ENCODE measurements around the gene BORCS5. TPM values are rescaled to one million over a fixed set of nuclear protein-coding genes. Genes with fewer than 3 reads are reported as not detected.

The BORCS5 gene
- total and polyA plus RNA-seq, 3 donors from 2014 or later: 20.3 to 46.3 (median 22.8) TPM

DNA sequence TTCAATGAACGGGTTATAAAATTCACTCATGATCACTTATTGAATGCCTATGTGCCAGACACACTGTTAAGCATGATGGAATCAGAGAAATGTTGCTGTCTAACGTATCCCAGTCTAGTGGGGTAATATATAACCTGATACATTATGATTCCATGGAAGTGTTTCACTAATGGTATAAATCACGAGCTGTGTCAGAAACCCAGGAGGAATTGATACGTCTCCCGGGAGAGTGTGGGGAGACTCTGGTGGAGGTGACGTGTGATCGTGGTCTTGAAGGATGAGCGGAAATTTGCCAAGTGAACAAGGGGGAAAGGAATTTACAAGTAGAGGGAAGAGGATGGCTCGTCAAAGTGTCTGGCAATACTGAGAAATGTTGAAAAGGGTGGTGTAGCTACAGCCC, 33.3 kb upstream of the BORCS5 start:
- H3K4me1 ChIP-seq: peaks cover 7% of the 10 kb centered on the region
- no peak overlapping the region for H3K4me3 ChIP-seq
- intact Hi-C loops (cut with DNase I; ENCODE audit: low total_unique reads): loop anchor here (10.0 kb wide), 1 partner anchor 239 kb away; no protein-coding TSS in a partner anchor
- no peaks in the 10 kb centered on the region for H3K36me3 ChIP-seq (ENCODE audit: low read depth, missing control alignments)
- H3K9me3 ChIP-seq: no peaks in the 10 kb centered on the region
- TF ChIP-seq, protein P1, sequence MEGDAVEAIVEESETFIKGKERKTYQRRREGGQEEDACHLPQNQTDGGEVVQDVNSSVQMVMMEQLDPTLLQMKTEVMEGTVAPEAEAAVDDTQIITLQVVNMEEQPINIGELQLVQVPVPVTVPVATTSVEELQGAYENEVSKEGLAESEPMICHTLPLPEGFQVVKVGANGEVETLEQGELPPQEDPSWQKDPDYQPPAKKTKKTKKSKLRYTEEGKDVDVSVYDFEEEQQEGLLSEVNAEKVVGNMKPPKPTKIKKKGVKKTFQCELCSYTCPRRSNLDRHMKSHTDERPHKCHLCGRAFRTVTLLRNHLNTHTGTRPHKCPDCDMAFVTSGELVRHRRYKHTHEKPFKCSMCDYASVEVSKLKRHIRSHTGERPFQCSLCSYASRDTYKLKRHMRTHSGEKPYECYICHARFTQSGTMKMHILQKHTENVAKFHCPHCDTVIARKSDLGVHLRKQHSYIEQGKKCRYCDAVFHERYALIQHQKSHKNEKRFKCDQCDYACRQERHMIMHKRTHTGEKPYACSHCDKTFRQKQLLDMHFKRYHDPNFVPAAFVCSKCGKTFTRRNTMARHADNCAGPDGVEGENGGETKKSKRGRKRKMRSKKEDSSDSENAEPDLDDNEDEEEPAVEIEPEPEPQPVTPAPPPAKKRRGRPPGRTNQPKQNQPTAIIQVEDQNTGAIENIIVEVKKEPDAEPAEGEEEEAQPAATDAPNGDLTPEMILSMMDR (IDR thresholded peaks at IDR 0.05): no peak
- TF ChIP-seq POLR2A (IDR thresholded peaks at IDR 0.05): no peak
- DNase-seq: no peak
- WGBS, 2 donors: 82 to 88% methylated on average over 9 of the region's 9 CpGs
- H3K27ac ChIP-seq: no peak overlapping the region
- H3K27me3 ChIP-seq: no peaks in the 10 kb centered on the region

DNA sequence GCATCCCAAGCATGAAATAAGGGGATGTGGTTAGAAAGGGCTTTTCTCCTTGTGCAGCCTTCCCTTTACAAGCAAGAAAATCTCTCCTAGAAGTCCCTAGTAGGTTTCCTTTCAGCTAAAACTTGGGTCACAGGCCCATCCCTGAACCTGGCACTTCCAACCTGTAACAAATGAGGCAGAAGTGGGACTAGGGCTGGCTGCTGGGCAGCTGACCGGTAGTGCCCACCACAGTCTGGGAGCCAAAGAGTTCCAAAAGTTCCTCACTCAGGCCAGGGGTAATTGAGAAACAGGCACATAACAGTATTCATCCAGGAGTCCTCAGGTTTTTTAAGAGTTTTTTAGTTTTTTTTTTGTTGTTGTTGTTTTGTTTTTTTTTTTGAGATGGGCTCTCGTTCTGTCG, 30.6 kb upstream of the BORCS5 start:
- H3K4me3 ChIP-seq: no peak overlapping the region
- no peak overlapping the region for H3K27ac ChIP-seq
- no peak for DNase-seq
- no peaks in the 10 kb centered on the region for H3K9me3 ChIP-seq
- TF ChIP-seq, protein P1 (IDR thresholded peaks at IDR 0.05): no peak
- TF ChIP-seq POLR2A (IDR thresholded peaks at IDR 0.05): no peak
- no peaks in the 10 kb centered on the region for H3K4me1 ChIP-seq
- H3K27me3 ChIP-seq: no peaks in the 10 kb centered on the region
- H3K36me3 ChIP-seq (ENCODE audit: low read depth, missing control alignments): no peaks in the 10 kb centered on the region
- intact Hi-C loops (cut with DNase I; ENCODE audit: low total_unique reads): loop anchor here (10.0 kb wide), 1 partner anchor 241 kb away; no protein-coding TSS in a partner anchor
- 78 to 91% methylated on average over 3 of the region's 3 CpGs for WGBS, 2 donors

DNA sequence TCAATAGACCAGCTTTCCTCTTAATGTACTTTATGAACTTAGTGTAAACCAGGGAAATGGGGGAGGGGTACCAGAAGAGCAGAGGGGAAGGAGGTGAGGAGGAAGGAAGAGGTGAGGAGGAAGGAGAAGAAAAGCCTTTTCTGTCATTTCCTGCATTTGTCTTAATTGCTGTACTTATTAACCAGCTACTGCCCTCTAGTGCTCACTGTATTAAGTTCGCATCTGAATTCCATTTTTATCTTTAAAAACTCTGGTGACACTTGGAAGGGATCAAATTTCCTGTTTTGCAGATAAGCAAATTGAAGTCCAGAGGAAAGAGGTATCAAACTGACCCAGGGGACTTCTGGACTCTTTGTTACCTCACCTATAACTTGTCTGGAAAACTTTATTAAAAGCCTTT, 29.1 kb upstream of the BORCS5 start:
- intact Hi-C loops (cut with DNase I; ENCODE audit: low total_unique reads): loop anchor here (10.0 kb wide), 1 partner anchor 243 kb away; no protein-coding TSS in a partner anchor
- no peaks in the 10 kb centered on the region for H3K27me3 ChIP-seq
- TF ChIP-seq POLR2A (IDR thresholded peaks at IDR 0.05): no peak
- TF ChIP-seq, protein P1 (IDR thresholded peaks at IDR 0.05): peak; percentile 26 to 51 (median 50)
- no peaks in the 10 kb centered on the region for H3K4me1 ChIP-seq
- H3K4me3 ChIP-seq: no peak overlapping the region
- no peak for DNase-seq
- WGBS, 2 donors: 9 to 32% methylated on average over 1 of the region's 1 CpG
- H3K27ac ChIP-seq: no peak overlapping the region
- H3K9me3 ChIP-seq: no peaks in the 10 kb centered on the region
- H3K36me3 ChIP-seq (ENCODE audit: low read depth, missing control alignments): no peaks in the 10 kb centered on the region

DNA sequence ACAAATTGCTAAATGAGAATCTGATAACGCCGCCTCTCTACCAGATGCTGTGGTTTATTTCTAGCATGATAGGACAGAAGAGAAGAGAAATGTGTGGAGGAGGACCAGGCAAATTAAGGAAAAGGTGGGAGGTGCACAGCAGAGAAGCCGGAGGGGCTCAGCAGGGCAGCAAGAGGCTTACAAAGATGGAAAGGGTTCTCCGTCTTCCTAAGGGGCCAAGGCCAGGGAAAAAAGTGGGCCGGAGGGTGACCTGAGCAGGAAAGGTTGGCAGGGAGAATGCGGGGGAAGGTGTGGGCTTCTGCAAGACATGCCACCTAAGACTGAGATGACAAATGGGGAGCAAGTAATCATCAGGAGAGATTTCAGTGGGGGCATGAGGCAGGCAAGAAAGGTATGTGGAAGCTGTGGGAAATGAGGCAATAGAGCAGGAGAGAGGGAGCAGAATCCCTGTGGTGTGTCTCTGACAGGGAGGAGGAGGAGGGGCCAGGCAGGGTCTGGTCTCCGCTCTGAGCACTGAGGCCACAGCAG, 25.6 kb upstream of the BORCS5 start:
- H3K36me3 ChIP-seq (ENCODE audit: low read depth, missing control alignments): no peaks in the 10 kb centered on the region
- no peaks in the 10 kb centered on the region for H3K27me3 ChIP-seq
- intact Hi-C loops (cut with DNase I; ENCODE audit: low total_unique reads): no loop called here
- no peak for DNase-seq
- no peak overlapping the region for H3K4me3 ChIP-seq
- no peaks in the 10 kb centered on the region for H3K4me1 ChIP-seq
- TF ChIP-seq, protein P1 (IDR thresholded peaks at IDR 0.05): no peak
- TF ChIP-seq POLR2A (IDR thresholded peaks at IDR 0.05): no peak
- no peaks in the 10 kb centered on the region for H3K9me3 ChIP-seq
- H3K27ac ChIP-seq: no peak overlapping the region
- 72 to 74% methylated on average over 7 of the region's 7 CpGs for WGBS, 2 donors

DNA sequence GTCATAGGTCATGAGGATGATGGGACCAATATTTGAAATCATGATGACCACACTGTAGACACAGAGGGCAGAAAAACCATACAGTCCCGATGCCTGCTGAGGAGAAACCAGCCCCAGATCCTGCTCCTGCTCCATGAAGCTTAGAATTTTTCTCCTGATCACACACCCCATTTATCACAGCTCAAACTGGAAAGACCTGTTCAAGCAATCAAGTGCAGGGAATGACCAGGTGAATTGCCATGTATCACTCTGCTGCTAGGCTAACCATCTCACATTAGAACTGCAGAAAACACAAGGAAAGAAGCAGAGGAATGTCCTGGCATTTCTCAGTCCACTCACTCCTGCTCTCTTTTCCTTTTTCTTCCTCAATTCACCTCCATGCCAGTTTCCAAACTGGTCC, 25.0 kb upstream of the BORCS5 start:
- 72 to 73% methylated on average over 1 of the region's 1 CpG for WGBS, 2 donors
- no peaks in the 10 kb centered on the region for H3K4me1 ChIP-seq
- no peak overlapping the region for H3K27ac ChIP-seq
- H3K27me3 ChIP-seq: no peaks in the 10 kb centered on the region
- no peak for TF ChIP-seq POLR2A (IDR thresholded peaks at IDR 0.05)
- TF ChIP-seq, protein P1 (IDR thresholded peaks at IDR 0.05): no peak
- no peak overlapping the region for H3K4me3 ChIP-seq
- intact Hi-C loops (cut with DNase I; ENCODE audit: low total_unique reads): no loop called here
- H3K9me3 ChIP-seq: no peaks in the 10 kb centered on the region
- no peaks in the 10 kb centered on the region for H3K36me3 ChIP-seq (ENCODE audit: low read depth, missing control alignments)
- DNase-seq: no peak

Measured in testis (tissue), 3 donors.